Measurements from ENCODE around the gene GSTA3.

DNA sequence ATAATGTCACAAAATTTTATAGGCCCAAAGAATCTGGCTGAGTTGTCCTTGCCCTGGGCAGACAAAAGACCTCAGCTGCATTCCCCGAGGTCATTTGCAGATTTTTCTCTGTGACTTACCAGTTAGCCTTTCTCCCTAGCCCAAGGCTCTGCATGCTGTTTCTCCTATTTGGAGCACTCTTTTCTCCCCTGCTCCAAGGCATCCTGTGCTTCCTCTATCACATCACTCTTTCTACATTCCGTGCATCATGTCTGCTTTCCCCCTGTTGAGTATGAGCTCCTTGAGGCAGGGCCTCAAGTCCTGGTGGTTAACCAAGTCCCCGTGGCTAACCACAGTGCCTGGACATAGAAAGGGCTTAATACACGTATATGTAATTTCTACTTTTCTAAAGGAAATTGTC lies 593 bp upstream of the GSTA3 start:
- TF ChIP-seq NANOG (IDR thresholded peaks at IDR 0.05; ENCODE audit: borderline replicate concordance) (no peak), EZH2 (IDR thresholded peaks at IDR 0.05; ENCODE audit: low read depth, unreplicated experiment) (no peak), POLR2AphosphoS5 (IDR thresholded peaks at IDR 0.05; ENCODE audit: low read depth) (no peak), CREB1 (CRISPR knock-in tag; IDR thresholded peaks at IDR 0.05; ENCODE audit: low read depth) (no peak)
- TF ChIP-seq, protein P1, sequence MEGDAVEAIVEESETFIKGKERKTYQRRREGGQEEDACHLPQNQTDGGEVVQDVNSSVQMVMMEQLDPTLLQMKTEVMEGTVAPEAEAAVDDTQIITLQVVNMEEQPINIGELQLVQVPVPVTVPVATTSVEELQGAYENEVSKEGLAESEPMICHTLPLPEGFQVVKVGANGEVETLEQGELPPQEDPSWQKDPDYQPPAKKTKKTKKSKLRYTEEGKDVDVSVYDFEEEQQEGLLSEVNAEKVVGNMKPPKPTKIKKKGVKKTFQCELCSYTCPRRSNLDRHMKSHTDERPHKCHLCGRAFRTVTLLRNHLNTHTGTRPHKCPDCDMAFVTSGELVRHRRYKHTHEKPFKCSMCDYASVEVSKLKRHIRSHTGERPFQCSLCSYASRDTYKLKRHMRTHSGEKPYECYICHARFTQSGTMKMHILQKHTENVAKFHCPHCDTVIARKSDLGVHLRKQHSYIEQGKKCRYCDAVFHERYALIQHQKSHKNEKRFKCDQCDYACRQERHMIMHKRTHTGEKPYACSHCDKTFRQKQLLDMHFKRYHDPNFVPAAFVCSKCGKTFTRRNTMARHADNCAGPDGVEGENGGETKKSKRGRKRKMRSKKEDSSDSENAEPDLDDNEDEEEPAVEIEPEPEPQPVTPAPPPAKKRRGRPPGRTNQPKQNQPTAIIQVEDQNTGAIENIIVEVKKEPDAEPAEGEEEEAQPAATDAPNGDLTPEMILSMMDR (conservative IDR thresholded peaks at IDR 0.05; ENCODE audit: low read depth in 2 of 2) = no peak

Data from GM23338 (cell line).